Osteoblast (primary cell): ENCODE measurements around the gene INSYN2B. TPM values are rescaled to one million over a fixed set of nuclear protein-coding genes. Genes with fewer than 3 reads are reported as not detected.
A peak's percentile ranks its signal among the peaks of the same experiment; 100 is the strongest.

Experiments used
- DNase-seq: peaks from one replicate; pipeline ENCODE4 v3.0.0; 2011; ENCODE audit warnings: low spot score, mixed read lengths; ENCODE audit not compliant: insufficient read length; ENCODE audit errors: missing footprints
- H2AFZ ChIP-seq: 2 replicates; pipeline ENCODE4 v1.6.0; 2011; ENCODE audit warnings: mild to moderate bottlenecking, low read length
- H3K27ac ChIP-seq: 2 replicates; pipeline ENCODE4 v1.5.1; 2011; ENCODE audit warnings: mild to moderate bottlenecking, low read depth, low read length, moderate library complexity
- H3K27me3 ChIP-seq: 2 replicates; pipeline ENCODE4 v1.6.0; 2012; ENCODE audit warnings: mild to moderate bottlenecking, control low read depth, inconsistent platforms, low read length, moderate library complexity; ENCODE audit not compliant: insufficient read depth
- H3K36me3 ChIP-seq: 2 replicates; pipeline ENCODE4 v1.5.1; 2011; ENCODE audit warnings: mild to moderate bottlenecking, low read length, control low read depth, moderate library complexity; ENCODE audit not compliant: insufficient read depth
- H3K4me1 ChIP-seq: 2 replicates; pipeline ENCODE4 v1.5.1; 2011; ENCODE audit warnings: mild to moderate bottlenecking, low read length, control low read depth, moderate library complexity; ENCODE audit not compliant: insufficient read depth
- H3K4me2 ChIP-seq: 2 replicates; pipeline ENCODE4 v1.6.0; 2011; ENCODE audit warnings: mild to moderate bottlenecking, low read length; ENCODE audit not compliant: insufficient read depth
- H3K4me3 ChIP-seq: fragments of 200-600 bp; sonication (generic); 3 replicates; pipeline ENCODE4 v1.5.1; 2012; ENCODE audit warnings: mild to moderate bottlenecking, low read length, inconsistent platforms; ENCODE audit not compliant: insufficient read depth
- H3K79me2 ChIP-seq: 2 replicates; pipeline ENCODE4 v1.6.0; 2012; ENCODE audit warnings: mild to moderate bottlenecking, low read length, control low read depth, inconsistent platforms; ENCODE audit not compliant: insufficient read depth
- H3K9me3 ChIP-seq: 2 replicates; pipeline ENCODE4 v1.5.1; 2011; ENCODE audit warnings: low read depth, low read length, control low read depth
- H4K20me1 ChIP-seq: 2 replicates; pipeline ENCODE4 v1.6.0; 2012; ENCODE audit warnings: mild to moderate bottlenecking, low read length, control low read depth; ENCODE audit not compliant: insufficient read depth
- CTCF ChIP-seq: IDR thresholded peaks from 2 replicates; pipeline ENCODE4 v1.5.1; 2011; ENCODE audit warnings: mild to moderate bottlenecking, low read depth, low read length, moderate library complexity; ENCODE audit errors: extremely low read depth
- total RNA-seq: library from RNA; depleted of rRNA; stranded (reverse); fragments of >200 nt; gene quantifications from 2 replicates; pipeline ENCODE4 v1.2.3, GENCODE V29; 2012

The INSYN2B gene
- total RNA-seq, 1 donor = 2.2 TPM

GRCh38 chr5:169950333-169950732 is 30.0 kb downstream of the INSYN2B start:
- no peaks in the 10 kb centered on the region for H3K36me3 ChIP-seq
- H2AFZ ChIP-seq = no peak overlapping the region
- DNase-seq = no peak
- no peak overlapping the region for H3K4me3 ChIP-seq
- H3K27ac ChIP-seq = no peak overlapping the region
- H3K4me2 ChIP-seq = no peak overlapping the region
- H3K9me3 ChIP-seq = no peaks in the 10 kb centered on the region
- peaks cover 2% of the 10 kb centered on the region for H3K79me2 ChIP-seq
- no peaks in the 10 kb centered on the region for H3K27me3 ChIP-seq
- peaks cover 24% of the 10 kb centered on the region for H3K4me1 ChIP-seq
- no peaks in the 10 kb centered on the region for H4K20me1 ChIP-seq
- TF ChIP-seq CTCF = no peak

GRCh38 chr5:169946743-169947295 is 33.5 kb downstream of the INSYN2B start:
- H3K27ac ChIP-seq = peak overlapping the region; percentile 76
- no peaks in the 10 kb centered on the region for H4K20me1 ChIP-seq
- no peak for TF ChIP-seq CTCF
- no peaks in the 10 kb centered on the region for H3K36me3 ChIP-seq
- H3K27me3 ChIP-seq = no peaks in the 10 kb centered on the region
- H3K9me3 ChIP-seq = no peaks in the 10 kb centered on the region
- peaks cover 46% of the 10 kb centered on the region for H3K4me1 ChIP-seq
- H2AFZ ChIP-seq = no peak overlapping the region
- H3K79me2 ChIP-seq = peaks cover 2% of the 10 kb centered on the region
- peak overlapping the region; percentile 76 for H3K4me2 ChIP-seq
- H3K4me3 ChIP-seq = no peak overlapping the region
- peak; percentile 78 for DNase-seq

GRCh38 chr5:169945831-169946261 is 34.4 kb downstream of the INSYN2B start:
- peak overlapping the region; percentile 35 for H3K4me3 ChIP-seq
- DNase-seq = peak; percentile 96
- H4K20me1 ChIP-seq = no peaks in the 10 kb centered on the region
- H3K27me3 ChIP-seq = no peaks in the 10 kb centered on the region
- peaks cover 2% of the 10 kb centered on the region for H3K79me2 ChIP-seq
- H3K9me3 ChIP-seq = no peaks in the 10 kb centered on the region
- H2AFZ ChIP-seq = peak overlapping the region; percentile 85
- H3K36me3 ChIP-seq = no peaks in the 10 kb centered on the region
- no peak for TF ChIP-seq CTCF
- H3K4me1 ChIP-seq = peaks cover 54% of the 10 kb centered on the region
- peak overlapping the region; percentile 76 for H3K4me2 ChIP-seq
- H3K27ac ChIP-seq = peak overlapping the region; percentile 76

GRCh38 chr5:169944922-169945680 is 35.2 kb downstream of the INSYN2B start:
- H3K79me2 ChIP-seq = peaks cover 5% of the 10 kb centered on the region
- H3K4me1 ChIP-seq = peaks cover 54% of the 10 kb centered on the region
- H3K36me3 ChIP-seq = no peaks in the 10 kb centered on the region
- no peak for TF ChIP-seq CTCF
- no peaks in the 10 kb centered on the region for H3K9me3 ChIP-seq
- H3K4me3 ChIP-seq = peak overlapping the region; percentile 35
- no peaks in the 10 kb centered on the region for H3K27me3 ChIP-seq
- H2AFZ ChIP-seq = peak overlapping the region; percentile 85
- no peak for DNase-seq
- H4K20me1 ChIP-seq = no peaks in the 10 kb centered on the region
- H3K27ac ChIP-seq = peak overlapping the region; percentile 72
- H3K4me2 ChIP-seq = peak overlapping the region; percentile 76
